Activated CD4-positive, alpha-beta T cell treated with anti-CD3 and anti-CD28 coated beads, Interleukin-2, amount 50 U/mL, for 48 hours (primary cell): ENCODE results near the gene RAI1.

ENCODE experiments used
- DNase-seq, 2 experiments: peaks; one replicate each; pipeline ENCODE4 v3.0.0-alpha.2; 2020

The RAI1 gene

DNA sequence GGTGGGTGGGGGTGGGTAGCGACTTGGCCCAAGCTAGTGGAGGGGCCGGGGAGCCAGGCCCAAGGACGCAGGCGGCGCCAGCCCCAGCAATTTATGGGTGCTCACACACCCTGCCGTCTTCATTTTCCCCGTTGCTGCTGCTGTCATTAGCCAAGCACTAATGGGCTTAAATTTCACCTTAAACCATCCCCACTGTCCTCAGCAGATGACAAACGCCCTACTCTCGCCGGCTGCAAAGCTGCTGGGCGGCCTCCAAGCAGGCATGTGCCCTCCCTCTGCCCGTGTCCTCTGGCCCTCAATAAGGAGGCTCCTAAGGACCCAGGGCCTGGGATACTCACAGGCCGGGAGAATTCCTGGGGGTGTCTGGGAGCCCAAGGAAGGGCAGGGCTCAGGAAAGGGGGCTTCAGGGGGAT lies 89.4 kb downstream of the RAI1 start:
- DNase-seq: no peak

DNA sequence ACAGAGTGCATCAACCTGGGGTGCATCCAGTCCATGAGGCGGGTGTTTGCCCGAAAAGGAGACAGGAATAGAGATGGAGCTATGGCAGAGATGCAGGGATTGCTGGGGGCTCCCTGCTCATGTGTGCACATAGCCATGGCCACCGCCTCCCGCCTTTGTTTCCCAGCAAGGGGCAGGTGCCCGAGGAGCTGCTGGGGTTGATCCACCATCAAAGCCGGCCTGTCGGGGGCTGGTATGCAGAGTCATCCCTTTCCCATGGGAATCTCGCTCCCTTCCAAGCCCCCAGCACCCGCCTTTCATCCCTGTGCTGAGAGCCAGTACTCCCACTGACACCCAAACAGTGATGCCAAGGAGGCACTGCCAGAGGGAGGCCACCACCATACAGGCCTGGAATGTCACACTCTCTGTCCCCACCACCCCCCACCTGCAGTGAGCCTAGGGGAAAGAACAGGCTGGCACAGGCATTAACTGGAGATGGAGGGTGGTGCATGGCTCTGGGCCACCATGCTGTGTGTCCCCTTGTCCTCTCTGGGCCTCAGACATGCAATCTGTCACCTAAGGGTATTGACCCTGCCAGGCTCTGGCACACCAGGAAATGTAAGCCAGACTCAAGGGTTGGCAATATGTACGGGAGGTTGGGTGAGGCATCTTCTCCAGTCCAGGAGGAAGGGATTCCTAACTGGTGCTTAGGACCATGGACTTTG lies 90.4 kb downstream of the RAI1 start:
- no peak for DNase-seq

DNA sequence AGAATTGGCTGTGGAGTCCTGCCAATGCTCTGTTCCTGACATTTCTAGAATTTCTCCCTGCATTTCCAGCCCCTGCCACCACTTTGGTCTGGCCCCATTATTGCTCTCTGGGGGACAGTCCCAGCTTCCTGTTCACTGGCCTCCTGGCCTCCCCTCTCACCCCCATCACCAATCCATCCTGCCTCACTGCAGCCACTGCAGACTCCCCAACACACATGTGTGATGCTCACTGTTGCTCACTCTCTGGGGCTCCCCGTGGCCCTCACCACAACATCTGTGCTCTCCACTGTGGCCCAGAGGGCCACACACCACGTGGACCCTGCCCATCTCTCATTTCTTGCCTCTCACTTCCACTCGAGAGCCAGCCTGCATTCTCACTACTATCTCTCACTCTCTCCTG lies 91.0 kb downstream of the RAI1 start:
- no peak for DNase-seq

DNA sequence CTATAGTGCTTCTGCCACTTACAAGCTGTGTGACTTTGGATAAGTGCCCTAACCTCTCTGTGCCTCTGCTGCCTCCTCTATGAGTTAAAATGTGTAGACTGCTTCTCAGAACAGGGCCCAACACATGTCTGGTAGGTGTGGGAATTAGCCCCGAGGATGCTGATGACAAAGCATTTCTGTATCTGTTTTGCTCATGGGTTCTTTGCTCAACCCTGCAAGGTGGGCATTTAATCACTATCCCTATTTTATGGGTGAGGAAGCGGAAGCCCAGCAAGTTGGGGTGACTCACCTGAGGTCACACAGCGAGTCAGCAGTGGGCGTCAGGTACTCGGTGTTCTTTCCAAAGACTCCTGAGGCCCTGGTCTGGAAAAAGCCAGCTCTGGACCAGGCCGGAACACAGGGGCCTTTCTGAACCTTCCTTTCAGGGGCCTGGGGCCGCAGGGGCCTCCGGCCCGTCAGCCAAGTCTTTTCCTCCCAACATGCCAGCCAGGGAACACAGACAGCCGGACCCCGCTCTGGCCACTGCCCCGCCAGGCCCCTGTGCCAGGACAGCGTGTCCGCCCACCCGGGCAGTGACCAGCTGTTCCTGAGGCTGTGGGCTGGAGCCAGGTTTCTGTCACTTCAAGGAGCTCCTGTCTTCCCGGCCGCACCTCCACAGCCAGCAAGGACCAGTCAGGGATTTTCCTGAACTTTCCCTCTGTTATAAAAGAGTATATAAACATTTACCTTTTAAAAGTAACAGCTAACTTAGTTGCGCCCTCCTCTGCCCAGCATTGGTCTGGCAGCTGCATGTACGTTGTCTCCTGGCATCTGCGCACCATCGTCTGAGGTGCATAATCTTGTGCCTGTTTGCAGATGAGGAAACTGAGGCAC lies 93.0 kb downstream of the RAI1 start:
- no peak for DNase-seq

DNA sequence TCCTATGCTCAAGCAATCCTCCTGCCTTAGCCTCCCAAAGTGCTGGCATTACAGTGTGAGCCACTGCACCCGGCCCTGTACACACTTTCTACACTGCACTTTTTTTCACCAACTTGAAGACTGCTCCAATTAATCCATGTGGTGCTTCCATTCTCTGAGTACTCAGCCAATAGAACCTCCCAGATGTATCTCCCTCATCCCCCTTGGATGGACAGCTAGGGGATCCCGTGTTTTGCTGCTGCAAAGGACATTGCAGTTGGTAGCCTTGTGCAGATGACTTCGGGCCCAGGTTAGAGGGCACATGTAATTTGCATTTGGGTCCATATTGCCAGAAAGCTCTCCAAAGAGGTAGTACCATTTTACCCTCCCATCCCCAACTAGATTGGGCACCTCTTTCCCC lies 95.6 kb downstream of the RAI1 start:
- no peak for DNase-seq

DNA sequence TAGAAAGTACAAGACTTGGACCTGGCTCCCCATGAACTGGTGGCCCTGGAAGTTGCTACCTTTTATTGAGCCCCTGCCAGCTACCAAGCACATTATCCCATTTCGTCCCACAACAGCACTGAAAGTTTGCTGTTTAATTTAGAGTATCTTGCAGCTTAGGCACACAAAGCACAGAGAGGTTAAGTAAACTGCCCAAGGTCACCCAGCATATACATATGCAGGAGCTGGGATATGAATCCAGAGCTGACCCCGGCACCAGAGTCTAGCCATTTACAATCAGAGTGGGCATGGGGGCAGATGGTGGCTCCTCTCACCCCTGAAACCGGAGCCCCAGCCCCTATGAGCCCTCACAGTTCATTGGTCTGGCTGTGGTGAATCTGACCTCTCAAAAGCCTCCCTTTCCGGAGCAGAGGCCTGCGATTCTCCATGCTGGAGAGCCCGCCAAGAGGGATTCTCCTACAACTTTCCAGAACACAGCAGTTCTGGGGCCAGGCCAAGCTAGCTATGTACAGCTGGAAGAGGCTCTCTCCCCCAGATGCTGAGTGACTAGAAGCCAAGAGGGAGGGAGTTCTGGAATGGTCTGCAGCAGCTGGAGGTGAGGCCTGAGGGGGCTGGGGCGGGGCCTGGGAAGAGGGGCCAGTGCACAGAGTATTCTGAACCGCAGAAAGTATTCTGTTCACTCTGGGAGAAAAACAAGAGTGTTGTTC lies 97.2 kb downstream of the RAI1 start:
- DNase-seq: no peak

DNA sequence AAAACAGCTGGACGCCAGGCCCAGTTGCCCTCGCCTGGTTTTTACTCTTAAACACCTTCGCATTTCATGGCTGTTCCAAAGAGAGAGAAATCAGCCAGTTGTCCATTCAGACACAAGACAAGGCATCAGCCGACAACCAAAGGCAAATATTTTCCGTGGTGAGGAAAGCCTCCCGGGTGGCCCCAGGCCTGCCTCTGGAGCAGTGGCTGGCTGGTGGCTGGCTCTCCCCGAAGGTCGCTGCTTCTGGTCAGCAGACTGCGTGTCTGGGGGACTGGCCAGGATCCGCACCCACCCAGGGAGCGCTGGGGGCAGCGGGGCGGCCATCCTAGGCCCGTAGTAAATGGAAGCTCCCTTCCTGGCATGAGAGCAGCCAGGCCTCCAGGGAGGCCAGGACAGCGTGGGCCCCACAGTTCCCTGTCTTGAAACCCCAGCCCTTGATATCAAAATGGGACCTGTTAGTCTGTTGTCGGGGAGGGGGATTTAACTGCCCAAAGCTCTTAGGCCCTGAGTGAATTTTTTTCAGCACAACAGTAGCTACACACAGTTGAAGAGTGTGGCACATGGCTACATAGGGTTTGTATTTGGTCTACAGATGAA lies 97.9 kb downstream of the RAI1 start:
- DNase-seq: no peak

DNA sequence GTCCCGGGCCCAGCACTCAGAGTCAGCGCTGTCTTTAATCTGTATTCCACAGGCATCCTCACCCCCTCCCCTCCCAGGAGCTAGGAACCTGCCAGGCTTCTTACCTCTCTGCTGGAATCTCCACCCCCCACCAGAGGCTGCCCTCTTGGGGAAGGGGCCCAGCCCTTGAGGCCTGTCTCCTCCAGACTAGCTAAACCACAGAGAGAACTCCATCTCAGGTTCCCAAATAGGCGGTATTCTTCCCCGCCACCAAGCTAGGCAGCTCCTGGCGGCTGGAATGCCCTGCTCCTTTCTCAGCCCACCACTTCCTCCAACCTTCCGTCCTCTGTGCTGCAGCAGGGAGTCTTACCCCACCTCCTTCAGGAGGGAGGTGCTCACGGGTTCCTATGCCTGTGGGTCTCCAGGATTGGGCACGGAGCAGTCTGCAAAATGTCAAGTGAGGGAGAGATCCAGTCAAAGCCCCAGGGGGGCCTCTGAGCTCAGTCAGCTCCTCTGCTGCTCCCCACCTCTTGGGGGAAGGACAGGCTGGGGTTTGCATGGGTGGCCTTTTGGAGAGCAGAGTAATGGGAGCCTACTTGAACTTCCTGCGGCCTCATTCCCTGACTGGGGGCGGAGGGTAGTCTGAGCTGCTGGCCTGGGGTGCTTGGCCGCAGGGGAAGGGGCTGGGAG lies 99.8 kb downstream of the RAI1 start:
- DNase-seq: no peak

DNA sequence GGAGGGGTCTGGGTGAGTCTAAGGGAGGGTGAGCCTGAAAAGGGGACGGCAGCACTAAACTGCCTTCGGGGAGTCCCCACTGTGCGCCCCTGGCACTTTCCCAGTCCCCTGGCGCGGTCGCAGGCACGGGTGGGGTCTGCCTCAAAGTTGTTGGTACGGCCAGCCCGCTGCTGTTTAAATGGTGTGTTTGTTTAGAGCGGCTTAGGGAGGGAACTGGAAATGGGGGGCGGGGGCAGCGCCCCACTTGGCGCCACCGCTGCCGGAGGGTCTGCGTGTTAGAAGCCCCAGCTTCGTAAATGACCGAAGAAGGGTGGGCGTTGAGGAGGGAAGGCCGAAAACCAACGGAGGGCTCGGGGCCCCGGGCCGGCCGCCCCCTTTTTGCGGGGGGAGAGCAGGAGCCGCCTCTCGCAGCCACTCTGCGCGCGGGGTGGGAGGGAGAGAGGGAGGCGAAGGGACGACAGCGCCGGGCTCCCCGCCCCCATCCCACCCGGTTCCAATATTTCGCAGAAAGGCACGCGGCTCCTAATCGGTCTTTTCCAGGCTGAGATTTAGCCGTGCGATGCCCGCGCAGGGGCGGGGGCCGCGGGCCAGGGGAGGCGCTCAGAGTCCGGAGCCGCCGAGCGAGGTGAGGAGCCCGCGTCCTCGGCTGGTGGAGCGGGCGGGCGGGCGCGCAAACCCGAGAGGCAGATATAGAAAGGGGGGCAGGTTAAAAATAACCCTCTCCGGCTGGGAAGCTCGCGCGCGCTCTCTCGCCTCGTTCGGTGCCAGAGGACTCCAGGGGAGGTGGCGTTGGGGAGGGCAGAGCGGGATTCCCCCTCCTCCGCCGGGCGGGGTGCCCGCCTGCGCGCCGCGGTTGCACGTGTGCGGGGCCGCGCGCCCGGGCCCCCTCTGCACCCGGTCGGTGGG lies 100.6 kb downstream of the RAI1 start:
- peak; percentile 22 to 36 for DNase-seq

DNA sequence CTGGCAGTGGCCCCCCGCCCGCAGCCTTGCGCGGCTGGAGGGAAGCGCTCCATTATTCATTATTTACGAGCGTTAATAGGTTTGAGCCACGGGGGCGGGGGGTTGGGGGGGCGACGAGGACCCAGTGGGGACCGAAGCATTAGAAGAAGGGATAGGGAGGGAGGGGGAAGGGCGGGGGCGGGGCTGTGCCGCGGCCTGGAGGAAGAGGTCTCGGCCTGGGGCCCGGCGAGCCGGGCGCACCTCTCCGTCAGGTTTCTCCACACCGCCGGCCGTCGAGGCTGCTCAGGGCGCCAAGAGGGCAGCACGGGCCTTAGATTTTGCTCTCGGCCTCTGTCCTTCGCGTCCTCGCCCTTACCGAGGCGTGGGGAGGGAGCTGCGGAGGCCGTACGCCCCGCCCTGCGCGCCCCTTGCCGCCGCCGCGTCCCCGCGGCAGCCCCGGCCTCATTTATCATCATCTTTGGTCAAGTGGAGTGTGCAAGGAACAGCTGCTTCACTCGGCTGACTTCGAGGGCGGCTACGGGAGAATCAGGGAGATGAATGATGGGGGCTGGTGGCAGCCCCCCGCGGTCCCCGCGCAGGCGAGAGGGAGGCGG lies 101.4 kb downstream of the RAI1 start:
- DNase-seq: peak; percentile 17 to 20

DNA sequence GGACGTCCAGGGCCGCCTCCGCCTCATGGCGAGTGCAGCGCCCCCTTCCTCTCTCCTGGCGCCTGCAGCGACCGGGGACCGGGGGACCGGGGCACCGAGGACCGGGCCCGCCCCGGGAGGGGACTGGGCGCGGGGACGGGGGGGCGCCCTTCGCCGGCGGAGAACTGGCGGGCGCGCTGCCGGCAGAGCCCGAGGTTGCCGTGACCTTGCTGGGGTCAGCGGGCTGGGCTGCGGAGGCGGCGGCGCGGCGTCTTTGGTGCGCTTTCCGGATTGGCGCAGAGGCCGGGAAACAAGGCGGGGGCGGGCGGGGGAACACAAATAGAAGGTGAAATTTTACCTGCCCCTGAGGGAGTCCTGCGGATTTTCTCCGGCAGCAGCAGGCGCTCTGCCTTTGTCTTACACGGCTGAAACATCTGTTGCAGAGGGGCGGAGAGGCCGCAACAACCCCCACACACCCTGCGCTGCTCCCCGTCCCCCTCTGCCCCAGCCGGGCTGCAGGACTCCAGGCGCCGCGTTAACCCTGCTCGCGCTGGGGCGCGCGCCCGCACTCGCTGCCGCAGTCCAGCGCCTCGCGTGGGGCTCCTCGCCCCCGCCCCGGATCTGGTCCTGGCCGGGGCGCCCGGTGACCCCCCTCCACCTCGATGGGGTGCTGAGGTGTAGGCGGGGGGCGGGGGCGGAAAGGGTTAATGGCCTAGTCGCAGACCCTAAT lies 102.0 kb downstream of the RAI1 start:
- peak; percentile 60 to 63 for DNase-seq

DNA sequence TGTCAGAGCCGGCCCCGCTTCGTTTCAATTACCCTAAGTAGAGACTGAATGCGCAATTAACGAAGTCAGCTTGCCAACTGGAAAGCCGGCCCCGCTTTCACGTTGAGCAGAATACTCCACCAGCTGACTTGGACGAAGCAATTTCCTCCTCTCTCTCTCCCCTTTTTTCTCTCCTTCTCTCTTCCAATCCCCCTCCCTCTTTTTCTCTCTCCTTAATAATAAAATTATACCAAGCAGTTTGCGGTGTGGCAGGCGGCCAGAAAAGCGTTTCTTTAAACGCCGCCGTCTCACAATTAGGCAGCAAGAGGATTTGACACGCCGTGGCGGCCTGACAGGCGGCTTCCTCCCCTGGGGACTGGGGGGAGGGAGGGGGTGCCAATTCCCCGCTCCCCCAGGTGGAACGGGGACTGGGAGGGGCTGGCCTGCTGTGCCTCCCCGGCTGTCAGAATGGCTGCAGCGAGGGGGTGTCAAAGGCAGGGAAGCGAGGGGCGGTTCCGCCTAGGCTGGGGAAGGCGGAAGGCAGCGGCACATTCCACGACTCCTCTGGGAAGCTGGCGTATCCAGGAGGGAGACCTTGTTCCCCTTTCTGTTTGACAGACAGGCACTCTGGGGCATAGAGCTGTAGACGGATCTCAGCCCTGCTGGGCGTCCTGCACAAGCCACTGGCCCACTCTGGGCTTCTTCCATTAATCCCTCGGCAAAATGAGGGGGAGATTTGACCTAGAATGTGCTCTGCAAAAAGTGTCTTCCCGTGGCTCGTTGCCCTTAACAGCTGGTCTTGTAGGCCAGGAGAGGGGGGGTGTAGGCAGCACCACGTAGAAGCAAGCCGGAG lies 102.8 kb downstream of the RAI1 start:
- DNase-seq: peak in 1 of 2 experiments; percentile 7

DNA sequence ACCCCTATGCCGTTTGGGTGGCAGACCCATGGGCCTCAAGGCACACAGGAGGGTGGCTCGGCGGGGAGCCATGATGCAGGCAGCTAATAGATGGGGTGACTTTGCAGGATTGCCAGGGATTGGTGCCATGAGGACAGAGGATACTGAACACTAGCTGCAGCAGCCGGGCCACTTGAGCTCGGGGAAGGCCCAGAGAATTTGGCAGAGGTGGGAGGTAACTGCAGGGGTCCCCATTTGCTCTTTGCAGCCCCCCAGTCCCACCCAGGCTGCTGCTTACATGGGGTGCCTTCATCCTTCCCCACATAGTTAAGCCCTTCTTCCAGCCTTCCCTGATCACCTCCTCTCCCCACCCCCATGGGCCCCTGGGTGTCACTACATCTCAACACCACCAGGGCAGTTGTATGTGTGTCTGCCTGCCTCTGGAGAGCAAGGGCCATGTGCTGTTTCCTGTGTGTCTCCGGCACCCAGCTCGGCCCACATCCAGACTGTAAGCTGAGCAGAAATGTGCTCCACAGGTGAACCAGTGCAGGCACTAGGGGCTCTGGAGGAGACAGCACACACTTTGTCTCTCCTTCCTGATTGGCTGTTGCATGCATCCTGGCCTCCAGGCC lies 103.5 kb downstream of the RAI1 start:
- peak in 1 of 2 experiments; percentile 25 for DNase-seq

DNA sequence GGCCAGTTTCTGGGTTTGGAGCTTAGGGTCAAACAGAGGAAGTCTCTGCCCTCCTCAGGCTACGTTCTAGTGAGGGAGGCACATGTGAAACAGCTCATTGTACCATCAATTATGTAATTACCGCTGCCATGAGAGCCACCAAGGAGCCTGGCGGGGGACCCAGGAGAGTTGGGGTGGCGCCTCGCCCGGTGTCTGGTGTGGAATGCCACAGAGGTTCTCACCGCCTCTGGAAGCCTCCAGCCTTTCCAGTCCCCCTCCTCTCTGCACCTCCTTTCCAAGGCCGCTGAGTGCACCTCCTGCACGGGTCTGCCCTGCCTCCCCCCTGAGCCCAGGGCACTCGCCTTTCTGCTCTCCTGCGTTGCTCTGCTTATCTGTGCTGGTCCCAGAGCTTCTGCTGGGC lies 104.1 kb downstream of the RAI1 start:
- no peak for DNase-seq

DNA sequence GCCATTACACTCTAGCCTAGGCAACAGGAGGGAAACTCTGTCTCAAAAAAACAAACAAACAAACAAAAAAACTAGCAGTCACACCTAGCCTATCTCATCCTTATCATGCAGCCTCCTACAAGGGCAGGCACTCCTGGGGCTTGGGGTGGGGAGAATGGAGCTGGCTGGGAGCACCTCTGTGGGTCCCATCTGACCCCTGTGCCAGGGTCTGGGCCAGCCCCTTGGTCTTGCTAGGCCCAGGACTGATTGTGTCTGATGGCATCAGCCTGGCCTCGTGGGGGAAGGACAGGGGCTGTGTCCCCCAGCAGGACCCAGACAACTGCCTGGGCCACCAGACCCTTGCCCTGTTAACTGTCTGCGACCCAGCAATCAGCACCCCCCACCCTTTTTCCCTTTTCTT lies 105.7 kb downstream of the RAI1 start:
- DNase-seq: no peak

DNA sequence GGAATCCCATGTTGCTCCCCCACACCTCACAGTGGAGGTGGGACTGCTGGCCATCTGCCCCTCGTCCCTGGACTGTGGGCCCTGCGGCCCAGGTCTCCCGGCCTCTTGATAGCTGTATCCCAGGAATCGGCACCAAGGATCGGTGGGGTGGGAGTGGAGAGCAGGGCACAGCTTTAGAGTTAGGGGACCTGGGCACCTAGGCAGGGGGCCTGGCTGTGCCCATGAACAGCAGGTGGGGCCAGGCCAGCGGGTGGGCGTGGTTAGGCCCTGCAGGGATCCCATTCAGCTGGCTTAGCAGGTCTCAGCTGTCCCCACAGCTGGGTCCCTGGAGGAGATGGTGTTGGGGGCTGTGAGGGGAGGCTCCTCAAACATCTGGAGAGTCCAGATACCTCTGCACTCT lies 106.3 kb downstream of the RAI1 start:
- DNase-seq: no peak

DNA sequence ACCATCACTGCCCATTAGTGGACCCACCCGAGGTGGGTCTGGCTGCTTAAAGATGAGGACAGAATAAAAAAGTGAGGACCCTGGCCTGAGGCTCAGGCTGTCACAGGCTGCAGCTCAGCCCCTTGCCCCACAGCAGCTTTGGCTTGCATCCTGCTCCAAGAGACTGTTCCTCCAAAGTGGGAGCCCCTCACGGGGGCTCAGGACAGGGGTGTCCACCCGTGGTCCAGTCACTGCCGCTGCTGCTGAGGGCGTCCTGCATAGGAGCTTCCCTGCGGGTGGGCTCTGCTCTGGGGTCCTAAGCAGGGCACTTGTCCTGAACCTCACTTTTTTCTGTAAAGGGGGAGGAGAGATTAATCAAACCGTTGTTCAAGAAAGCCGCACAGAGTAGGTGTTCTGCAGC lies 107.7 kb downstream of the RAI1 start:
- DNase-seq: no peak

DNA sequence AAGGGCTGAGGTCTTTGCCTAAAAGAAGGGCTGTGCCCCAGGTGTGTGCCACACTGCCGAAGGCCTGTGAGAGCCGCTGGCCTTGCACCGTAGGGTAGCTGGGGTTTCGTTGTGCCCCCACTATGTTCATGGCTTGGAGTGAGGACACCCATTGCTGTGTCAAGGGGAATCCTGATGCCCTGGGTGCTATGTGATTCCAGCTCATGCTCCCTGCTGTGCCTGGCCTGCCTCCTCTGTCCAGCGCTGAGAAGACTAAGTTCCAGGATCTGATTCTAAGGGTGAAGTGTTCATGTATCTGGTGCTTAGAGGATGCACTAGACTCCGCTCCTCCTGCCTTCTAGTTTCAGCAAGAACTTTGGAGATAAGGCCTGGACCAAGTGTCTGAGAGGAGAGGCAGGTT lies 108.2 kb downstream of the RAI1 start:
- no peak for DNase-seq
